ENCODE measurements around the gene CFAP221.

Gene CFAP221

DNA sequence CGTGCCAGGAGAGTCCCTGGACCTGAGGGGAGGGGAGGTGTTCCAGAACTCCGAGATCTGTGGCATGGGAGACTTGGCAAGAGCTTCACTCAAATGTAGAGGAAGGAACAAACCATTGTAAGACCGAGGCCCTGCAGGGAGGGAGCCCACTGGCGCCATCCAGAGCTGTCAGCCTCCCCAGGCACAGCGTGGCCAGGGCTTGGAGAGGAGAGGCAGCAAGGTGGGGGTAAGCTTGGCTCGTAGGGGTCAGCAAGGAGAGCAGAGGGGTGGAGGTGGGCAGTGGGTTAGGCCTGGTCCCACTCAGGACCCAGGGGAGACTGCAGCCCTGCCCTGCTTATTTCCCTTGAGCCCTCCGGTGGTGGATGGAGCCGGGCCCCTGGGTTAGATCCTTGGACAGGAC, 138.3 kb downstream of the CFAP221 start:
- DNase-seq = no peak

DNA sequence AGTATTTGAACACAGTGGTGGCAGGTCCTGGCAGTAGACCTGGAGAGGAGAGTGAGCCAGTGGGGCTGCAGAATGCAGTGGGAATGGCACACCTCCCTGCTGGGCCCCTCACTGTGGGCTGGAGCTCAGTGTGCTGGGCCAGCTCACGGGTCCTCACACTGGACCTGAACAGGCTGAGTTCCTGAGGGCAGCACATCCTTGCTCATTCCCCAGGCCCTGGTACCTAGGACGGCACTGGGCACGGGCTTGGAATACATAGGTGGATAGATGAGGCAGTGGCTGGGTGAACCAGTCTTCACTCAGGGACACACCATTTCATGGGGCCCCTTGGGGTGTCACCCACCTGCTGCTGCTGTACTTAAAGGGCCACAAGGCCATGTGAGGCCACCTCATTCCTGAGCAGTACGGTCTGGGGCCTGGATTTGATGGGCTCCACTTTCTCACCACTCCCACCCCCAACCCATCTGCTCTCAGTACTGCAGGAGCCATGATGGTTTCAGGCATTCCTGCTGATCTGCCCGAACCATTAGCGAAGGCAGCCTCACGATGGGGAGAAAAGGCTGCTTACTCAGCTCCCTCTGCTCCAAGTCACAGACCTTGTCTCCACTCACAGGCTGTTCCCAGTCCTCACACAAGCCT, 138.9 kb downstream of the CFAP221 start:
- DNase-seq = no peak

DNA sequence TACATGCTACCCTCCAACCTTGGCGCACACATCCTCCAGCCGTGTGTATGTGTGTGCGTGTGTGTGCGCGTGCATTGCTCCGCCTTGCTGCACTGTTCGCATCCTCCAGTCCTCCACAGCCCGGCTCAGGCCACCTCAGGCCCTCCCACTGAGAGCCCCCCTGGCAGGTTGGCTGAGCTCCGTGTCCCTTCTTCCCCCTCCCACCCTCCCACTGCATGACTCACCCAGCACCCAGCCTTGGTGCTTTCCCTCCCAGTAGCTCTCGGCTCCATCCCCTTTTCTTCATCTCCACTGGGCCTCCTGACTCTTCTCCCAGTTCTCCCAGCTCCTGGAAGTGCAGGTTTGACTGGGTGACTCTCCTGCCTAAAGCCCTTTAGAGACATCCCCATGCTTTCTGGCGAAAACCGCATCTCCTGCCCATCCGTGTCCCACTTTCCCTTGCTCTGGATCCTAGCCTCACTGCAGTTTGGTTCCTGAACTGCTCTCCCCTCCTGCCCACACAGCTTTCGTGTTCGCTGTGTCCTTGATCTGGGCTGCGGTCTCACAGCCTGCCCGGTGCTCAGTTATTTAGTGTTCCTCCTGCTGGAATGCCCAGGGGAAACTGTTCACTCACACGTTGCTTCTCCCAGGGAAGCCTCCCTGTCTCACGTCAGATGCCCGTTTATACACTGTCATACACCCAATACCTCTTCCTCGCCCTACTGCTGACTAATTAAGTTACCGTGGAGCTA, 139.6 kb downstream of the CFAP221 start:
- DNase-seq = no peak

DNA sequence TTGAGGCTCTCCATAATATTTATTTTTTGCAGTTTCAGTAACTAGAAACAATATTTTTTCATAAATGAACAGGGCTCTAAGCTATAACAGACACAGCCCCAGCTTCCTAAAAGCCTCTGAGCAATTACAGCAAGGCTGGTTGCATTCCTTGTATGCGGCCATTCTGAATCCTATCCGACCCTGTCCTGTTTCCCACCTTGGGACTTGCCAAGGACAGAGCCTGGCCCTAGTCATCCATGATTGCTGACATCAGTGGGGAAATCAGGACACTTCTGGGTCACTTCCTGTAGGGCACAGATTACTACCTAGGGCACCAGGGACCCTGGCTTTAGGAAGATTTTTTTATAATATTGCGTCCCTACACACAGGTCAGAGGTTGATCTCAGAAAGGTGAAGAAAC, 140.3 kb downstream of the CFAP221 start:
- no peak for DNase-seq

DNA sequence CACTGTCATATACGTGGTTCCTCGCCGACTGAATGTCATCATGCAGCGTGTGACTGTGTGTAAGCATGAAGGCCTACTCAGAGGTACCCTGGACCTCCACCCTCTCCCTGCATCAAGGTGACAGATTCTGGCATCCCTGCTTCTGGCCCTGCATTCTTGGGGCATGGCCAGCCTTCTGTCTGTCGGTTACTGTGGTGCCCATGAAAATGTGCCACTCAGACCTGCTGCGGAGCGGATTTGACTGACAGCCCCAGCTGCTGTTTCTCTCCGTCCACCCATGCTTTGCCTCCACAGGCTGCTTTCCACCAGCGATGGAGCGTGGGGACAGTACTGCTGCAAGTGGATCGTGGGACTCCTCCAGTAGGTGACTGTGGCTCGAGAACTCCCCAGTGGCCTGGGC, 144.4 kb downstream of the CFAP221 start:
- DNase-seq = no peak

DNA sequence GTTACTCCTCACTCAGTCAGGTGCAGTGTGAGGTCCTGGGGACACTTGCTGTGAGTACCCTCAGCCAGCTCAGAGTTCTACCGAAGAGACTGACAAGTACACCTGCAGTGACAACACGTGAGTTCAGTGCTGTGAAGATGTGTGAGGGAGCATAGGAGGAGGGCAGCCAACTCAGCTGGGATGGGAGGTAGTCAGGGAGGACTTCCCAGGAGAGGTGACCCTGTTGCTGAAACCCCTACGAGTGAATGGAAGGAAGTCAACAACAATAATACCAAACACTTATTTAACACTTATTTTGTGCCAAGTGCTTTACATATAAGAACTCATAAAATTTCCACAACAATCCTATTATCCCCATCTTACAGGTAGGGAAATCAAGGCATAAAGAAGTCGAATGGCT, 145.0 kb downstream of the CFAP221 start:
- DNase-seq = no peak

DNA sequence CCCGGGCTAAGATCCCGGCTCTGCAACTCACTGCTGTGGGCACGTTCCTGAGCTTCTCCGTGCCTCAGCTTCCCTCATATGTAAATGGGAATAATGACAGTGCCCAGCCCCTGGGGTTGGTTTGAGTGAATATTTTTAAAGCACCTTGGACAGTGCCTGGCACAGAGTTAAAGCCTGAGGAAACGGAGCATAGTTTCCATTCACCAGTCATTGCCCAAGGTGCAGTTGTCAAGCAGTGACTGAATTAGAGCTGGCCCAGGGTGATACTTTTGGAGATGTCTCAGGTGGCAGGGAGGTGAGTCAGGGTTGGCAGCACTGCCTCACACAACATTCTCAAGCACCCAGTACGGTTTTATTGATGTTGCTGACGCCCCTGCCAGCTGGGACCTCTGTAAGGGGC, 146.9 kb downstream of the CFAP221 start:
- DNase-seq = no peak

DNA sequence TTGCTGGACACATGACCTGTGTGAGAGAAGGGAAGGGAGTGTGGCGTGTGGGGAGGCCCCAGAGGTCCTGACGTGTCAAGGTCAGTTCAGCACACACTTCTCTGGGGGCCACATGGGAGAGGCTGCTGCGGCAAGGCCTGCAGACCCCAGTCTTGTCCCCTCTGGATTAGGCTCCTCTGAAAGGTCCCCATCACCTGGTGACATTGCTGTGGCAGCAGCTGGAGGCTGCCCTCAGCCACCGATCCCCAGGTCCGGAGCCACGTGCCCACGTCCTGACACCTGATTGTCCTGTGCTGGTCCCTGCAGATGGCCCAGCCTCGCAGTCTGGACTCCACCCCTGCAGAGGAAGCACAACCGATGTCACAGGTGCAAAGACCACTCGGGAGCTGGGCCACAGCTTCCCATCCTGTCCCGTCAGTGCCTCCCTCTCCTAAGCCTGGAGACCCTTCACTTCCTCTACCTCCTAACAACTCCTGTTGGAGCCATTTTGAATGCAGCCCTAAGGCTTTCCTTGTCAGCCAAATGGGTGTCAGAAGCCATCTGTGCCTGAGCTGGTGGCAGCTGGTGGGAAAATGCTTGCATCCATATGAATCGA, 147.5 kb downstream of the CFAP221 start:
- no peak for DNase-seq

DNA sequence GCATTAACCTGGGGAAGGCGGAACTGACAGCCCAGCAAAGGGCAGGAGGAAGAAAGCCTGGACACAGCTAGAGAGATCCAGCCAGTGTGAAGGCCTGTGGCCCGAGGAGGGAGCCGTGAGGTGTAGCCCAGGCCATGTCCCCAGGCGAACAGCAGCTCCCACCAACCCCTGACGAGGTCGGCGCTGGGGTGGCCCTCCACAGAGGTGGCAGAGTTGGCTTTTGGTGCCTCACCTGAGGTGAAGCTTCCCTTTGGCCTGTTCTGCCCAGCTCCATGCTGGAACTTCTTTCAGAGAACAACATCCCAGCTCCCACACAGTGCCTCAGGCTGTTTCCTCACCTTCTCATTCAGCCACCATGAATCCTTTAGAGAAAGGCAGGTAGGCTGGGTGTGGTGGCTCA, 148.1 kb downstream of the CFAP221 start:
- DNase-seq = no peak

DNA sequence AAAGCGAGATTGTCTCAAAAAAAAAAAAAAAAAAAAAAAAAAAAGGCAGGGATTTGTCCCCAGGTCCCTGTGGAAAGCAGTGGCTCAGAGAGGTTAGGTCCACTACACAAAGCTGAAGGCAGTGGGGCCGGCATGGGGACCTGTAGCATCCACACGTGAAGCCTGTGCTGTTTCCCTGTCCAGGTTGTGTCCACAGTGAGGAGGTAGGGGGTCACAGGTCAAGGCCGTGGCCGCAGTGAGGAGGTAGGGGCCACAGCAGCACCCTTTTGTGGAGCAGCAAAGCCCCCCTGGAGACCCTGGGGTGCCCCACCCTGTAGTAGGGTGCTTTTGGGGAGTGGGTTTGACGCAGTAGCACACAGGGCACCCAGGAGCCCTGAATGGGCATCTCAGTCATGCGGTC, 148.7 kb downstream of the CFAP221 start:
- no peak for DNase-seq

DNA sequence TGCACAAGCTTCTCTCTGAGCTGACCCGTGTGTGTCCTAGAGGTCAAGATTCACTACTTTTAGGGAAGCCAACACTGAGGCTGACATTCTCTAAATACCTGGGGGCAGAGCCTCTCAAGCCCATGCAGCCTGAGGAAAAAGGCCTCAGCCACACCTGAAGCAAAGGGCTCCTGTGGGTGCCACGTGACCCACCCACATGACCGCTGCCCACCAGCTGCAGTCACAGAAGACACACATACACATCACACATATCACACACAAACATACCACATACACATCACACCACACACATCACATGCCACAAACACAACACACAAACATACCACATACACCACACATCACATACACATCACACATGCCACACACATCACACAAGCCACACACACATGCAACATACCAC, 149.3 kb downstream of the CFAP221 start:
- DNase-seq = no peak

DNA sequence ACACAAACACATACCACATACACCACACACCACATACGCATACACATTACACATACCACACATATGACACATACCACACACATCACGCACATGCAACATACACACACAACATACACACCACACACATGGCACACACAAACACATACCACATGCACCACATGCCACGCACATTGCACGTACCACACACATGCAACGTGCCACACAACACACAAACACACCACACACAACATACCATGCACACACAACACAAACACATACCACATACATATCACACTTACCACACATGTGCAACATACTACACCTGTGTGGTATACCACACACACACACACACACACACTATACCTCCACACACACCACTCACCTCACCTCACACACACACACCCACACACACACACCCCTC, 149.7 kb downstream of the CFAP221 start:
- DNase-seq = no peak

DNA sequence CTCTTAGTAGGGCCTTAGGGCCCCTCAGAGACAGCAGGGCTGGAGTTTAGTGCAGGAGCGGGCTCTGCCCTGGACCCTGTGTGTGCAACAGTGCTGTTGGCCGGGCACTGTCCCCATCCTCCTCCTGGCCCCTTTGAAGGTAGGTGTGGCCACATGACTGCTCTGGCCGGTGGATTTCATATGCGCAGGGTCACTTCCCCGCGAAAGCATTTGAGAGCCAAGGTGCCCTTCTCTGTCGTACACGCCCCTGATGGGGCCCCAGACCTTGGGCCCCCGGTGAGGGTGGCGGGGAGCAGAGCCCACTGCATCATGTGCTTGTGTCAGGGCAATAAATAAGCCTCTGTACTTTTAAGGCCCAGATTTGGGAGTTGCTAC, 150.2 kb downstream of the CFAP221 start:
- no peak for DNase-seq

DNA sequence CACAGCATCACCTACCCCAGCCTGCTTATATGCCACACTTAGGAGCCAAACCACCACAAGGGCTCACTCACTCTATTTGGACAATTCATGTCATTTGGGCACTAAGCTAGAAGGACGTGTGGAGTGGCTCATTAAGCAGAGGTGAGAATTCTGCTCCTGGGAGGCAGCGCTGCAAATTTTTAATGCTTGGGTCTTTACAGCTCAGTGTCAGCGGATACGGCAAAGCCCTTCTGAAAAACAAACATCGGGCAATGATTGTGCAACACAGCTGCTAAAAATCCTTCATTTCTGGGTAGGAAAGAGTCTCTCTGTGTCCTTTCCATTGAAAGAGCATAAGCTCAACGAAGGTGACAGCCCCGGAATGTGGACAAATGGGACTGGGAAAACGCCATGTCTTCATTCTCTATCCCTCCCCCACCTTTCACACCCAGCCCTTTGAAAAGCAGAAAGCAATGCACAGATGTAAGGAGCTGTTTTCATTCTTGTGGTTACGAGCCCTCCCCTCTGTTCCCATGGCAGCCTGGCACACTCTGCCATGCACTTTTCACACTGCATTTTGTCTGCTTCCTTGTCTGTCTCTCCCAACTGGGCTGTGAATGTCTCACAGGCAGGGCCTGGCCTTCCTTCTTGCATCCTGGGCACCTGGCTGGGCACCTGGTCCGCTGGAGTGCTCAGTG, 150.7 kb downstream of the CFAP221 start:
- no peak for DNase-seq

DNA sequence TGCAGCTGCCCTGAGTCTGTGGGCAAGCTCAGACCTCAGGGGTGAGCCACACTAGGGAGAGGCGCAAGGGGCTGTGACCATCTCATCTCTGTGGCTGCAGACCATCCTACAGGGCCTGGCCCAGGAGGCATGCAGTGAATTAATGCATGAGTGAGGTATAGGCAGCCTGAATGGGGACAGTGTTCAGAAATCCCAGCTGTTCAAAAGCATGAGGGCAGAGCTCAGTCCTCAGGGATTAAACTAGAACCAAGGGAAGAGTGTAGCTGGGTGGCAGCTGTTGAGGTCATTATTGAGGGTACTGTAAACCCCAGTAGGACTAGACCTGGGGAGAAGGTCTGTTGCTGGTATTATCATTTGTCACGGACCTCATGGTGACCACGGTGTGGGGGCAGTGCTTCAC, 151.8 kb downstream of the CFAP221 start:
- no peak for DNase-seq

DNA sequence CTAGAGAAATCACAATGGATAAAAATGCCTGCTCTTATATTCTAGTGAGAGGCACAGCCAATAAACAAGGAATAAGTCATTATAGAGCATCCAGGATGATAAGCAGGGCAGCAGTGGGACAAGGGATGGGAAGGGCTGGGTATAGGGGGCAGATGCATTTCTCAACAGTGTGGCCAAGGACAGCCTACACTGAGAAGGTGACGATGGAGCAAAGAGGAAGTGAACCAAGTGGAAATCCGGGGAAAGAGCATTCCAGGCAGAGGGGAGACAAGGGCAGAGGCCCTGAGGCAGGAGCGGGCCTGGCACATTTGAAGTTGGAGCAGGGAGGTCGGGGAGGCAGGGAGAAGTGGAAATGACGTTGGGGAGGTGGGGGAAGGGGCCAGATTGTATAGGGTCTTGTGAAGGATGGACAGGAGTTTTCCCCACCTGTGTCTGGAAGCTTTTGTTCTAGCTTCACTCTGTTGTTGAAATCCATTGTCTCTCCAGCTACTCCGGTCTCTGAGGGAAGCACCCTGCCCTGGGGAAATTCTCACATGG, 152.3 kb downstream of the CFAP221 start:
- peak in 1 of 4 experiments; percentile 5 for DNase-seq

DNA sequence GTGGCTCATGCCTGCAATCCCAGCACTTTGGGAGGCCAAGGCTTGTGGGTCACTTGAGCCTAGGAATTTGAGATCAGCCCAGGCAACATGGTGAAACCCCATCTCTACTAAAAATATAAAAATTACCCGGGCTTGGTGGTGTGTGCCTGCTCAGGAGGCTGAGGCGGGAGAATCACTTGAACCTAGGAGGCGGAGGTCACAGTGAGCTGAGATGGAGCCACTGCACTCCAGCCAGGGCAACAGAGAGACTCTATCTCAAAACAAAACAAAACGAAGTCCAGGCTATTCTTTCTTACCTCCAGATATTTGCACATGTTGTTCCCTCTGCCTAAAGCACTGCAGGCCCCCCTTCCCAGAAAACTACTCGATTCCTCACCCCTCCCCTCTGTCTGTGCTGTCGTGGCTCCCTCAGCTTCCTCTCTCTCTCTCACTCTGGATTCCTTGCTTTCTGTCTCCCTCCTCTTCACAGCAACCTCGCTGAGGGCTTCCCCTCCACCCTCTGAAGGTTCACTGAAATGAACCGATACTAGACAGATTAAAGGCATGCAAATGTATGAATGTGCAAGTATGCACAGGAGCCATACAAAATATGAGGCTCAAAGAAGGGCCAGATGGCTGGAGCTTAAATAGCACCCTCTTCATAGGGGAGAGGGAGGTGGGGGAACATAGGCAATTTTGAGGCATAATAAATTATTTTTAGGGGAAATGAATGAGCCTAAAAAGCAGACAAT, 153.2 kb downstream of the CFAP221 start:
- no peak for DNase-seq

DNA sequence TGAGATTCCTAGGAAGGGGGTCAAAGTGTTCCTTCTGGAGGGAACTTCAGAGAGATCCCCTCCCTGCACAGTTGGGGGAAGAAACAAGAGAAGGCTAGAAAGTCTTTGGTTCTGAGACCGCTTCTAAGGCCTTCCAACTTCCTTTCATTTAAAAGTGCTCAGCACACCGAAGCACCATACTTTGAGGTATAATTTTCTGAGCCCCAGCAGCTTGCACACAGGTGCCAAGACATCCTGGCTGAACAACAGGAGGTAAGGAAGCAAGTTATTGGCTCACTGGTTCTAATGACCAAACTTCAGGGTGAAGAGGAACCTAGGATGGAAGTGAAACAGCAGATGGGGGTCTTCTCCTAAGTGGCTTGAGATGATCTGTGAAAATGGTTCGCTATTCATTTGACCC, 154.0 kb downstream of the CFAP221 start:
- no peak for DNase-seq

DNA sequence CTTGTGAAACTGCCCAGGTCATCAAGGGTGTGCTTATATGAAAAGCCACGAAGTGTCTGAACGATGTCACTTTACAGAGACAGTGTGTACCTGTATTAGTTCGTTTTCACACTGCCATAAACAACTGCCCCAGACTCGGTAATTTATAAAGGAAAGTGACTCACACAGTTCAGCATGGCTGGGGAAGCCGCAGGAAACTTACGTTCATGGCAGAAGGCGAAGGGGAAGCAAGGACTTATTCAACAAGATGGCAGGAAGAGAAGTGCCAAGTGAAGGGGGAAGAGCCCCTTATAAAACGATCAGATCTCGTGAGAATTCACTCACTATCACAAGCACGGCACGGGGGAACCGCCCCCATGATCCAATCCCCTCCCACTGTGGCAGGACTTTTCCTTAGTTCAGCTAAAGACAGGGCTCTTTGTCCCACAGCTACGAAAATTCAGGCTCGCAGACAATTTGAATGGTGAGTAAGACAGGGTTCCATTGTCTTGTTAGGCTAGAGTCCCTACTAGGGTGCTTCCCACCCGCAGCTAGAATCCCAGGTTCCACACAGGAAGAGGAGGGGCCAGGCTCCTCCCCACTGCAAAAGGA, 154.9 kb downstream of the CFAP221 start:
- peak in 1 of 4 experiments; percentile 21 for DNase-seq

DNA sequence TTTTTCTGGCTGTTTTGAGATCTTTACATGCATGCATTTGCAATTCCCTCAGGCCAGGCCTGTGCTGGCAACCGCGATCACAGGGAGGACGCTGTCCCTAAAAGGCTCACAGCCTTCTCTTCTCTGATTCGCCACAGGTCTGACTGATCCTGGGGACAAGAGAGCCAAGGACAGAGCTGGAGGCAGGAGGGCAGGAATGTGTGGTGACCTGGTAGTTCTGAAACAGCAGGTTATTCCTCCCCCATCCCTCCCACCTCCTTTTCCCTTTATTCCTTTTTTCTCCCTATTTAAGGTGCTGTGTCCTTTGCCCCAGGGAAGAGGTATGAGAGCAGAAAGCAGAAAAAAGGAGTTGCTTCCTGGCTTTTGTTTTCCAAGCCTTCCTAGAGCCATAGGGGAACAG, 156.6 kb downstream of the CFAP221 start:
- DNase-seq = no peak

DNA sequence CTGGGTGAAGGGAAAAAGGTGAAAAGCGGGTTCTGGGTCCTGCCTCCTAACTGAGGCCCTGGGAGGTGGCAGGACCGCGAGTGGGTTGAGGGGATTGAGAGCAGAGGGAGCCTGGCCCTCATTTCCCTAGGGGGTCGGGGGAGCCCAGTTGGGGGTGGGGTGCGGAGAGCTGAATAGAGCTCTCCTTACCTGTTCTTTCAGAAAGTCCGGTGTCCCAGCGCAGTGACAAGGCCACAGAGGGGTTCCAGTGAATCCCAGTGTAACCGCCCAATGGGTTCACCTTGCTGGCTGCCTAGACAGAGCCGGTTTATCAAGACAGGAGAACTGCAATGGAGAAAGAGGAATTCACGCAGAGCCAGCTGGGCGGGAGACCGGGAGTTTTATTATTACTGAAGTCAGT, 157.1 kb downstream of the CFAP221 start:
- DNase-seq = no peak

DNA sequence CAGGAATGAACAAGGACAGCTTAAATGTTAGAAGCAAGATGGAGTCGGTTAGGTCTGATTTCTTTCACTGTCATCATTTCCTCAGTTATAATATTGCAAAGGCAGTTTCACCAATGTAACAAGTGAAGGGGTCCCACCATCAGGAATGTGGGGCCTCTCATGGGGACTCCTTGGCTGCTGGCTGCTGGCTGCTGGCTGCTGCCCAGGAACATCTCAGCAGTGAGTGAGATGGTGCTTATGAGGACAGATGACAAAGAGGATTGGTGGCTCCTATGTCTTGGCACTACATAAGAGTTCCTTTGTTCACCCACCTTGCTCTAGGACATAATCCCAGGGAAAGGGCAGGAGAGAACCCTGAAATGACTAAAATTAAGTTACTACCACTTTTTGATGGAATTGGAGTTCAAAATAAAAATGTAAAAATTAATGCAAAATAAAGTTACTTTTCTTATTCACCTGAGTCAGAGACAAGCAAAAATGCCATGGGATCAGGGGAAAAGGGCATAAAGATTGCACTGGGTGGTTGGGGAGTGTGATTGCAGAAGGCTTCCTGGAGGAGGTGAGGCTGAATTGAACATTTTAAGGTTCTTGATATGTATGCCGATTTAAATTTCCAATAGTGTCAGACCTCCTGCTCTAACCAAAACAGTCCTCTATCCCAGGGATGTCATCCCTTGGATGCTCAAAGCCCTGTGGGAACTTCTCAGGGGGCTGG, 158.1 kb downstream of the CFAP221 start:
- DNase-seq = no peak
